HTR-8/SVneo (cell line): Measurements from ENCODE around the gene DIP2C.

ENCODE experiments used
- DNase-seq: peaks from one replicate; pipeline ENCODE4 v3.0.0; 2011; ENCODE audit warnings: low spot score, mixed read lengths; ENCODE audit not compliant: insufficient read length
- FAIRE-seq: peaks from 2 replicates; lab custom pipeline; 2011; peaks lifted over from hg19 to GRCh38; lab: Jason Lieb, UNC

The DIP2C gene, protein sequence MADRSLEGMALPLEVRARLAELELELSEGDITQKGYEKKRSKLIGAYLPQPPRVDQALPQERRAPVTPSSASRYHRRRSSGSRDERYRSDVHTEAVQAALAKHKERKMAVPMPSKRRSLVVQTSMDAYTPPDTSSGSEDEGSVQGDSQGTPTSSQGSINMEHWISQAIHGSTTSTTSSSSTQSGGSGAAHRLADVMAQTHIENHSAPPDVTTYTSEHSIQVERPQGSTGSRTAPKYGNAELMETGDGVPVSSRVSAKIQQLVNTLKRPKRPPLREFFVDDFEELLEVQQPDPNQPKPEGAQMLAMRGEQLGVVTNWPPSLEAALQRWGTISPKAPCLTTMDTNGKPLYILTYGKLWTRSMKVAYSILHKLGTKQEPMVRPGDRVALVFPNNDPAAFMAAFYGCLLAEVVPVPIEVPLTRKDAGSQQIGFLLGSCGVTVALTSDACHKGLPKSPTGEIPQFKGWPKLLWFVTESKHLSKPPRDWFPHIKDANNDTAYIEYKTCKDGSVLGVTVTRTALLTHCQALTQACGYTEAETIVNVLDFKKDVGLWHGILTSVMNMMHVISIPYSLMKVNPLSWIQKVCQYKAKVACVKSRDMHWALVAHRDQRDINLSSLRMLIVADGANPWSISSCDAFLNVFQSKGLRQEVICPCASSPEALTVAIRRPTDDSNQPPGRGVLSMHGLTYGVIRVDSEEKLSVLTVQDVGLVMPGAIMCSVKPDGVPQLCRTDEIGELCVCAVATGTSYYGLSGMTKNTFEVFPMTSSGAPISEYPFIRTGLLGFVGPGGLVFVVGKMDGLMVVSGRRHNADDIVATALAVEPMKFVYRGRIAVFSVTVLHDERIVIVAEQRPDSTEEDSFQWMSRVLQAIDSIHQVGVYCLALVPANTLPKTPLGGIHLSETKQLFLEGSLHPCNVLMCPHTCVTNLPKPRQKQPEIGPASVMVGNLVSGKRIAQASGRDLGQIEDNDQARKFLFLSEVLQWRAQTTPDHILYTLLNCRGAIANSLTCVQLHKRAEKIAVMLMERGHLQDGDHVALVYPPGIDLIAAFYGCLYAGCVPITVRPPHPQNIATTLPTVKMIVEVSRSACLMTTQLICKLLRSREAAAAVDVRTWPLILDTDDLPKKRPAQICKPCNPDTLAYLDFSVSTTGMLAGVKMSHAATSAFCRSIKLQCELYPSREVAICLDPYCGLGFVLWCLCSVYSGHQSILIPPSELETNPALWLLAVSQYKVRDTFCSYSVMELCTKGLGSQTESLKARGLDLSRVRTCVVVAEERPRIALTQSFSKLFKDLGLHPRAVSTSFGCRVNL (N-terminal part only)

GRCh38 chr10:689452-690371 is at the start of gene DIP2C:
TSS of gene DIP2C (minus strand) at chr10:689668. CDS start at chr10:689578, 90 bp downstream.
- DNase-seq (peak; percentile 78), FAIRE-seq (peak; percentile 57)

- FAIRE-seq = no peak
- no peak for DNase-seq
These were observed 45.0 kb upstream of the DIP2C start for GRCh38 chr10:734481-734880.

DNA sequence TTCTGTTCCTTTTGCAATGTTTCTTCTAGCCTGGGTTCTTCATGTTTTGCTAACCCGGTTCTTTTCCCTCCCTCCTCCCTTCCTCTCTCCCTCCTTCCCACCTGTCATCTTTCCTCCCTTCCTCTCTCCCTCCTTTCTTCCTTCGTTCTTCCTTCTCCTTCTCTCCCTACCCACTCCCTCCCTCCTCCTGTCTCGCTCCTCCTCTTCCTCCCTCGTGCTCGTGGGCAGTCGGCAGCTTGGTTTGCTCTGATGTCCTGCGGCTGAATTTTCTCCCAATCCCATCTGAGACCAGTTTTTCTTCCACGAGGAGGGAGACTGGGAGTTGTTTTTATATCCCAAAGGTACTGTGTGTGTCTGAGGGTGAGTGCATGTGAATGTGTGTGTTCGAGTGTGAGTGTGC is 43.6 kb upstream of the DIP2C start:
- DNase-seq (no peak), FAIRE-seq (no peak)

GRCh38 chr10:729213-729612 is 39.7 kb upstream of the DIP2C start:
- DNase-seq = no peak
- no peak for FAIRE-seq

- FAIRE-seq (no peak), DNase-seq (no peak)
These were observed 39.1 kb upstream of the DIP2C start for GRCh38 chr10:728603-729002.

DNA sequence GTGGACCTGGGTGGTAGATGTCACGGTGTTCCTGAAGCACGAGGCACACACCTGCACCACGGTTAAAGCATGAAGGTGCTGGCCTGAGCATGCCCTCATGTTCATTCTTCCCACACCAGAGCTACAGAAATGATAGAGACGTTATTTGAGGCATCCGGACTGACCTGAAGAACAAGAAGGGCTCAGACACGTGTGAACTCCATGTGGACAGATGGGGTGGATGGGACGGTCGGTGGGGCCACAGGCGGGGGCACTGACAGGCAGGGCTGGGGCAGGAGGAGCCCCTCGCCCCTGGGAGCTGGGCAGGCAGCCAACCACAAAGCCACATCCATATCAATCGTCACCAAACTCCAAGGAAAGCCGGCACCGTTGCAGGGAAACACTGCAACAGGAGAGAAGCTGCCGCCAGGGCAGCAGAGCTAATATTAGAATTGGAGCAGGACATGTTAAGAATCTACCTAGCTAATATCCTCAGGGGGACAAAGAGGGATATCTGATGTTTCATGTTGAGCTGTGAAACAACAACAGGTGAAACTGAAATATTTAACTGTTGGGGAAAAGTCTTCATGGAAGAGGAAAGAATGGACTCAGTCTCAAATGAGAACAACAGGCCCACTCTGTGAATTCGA is 37.8 kb upstream of the DIP2C start:
- FAIRE-seq (no peak), DNase-seq (no peak)

GRCh38 chr10:725786-726185 is 36.3 kb upstream of the DIP2C start:
- no peak for DNase-seq

GRCh38 chr10:725302-725701 is 35.8 kb upstream of the DIP2C start:
- DNase-seq (no peak), FAIRE-seq (no peak)

More at GRCh38 chr10:725786-726185, 36.3 kb upstream of the DIP2C start:
- FAIRE-seq = no peak

- FAIRE-seq (no peak), DNase-seq (no peak)
These were observed 34.5 kb upstream of the DIP2C start for GRCh38 chr10:723973-724372.

GRCh38 chr10:722281-723060 is 33.0 kb upstream of the DIP2C start:
- no peak for FAIRE-seq
- DNase-seq = no peak

DNA sequence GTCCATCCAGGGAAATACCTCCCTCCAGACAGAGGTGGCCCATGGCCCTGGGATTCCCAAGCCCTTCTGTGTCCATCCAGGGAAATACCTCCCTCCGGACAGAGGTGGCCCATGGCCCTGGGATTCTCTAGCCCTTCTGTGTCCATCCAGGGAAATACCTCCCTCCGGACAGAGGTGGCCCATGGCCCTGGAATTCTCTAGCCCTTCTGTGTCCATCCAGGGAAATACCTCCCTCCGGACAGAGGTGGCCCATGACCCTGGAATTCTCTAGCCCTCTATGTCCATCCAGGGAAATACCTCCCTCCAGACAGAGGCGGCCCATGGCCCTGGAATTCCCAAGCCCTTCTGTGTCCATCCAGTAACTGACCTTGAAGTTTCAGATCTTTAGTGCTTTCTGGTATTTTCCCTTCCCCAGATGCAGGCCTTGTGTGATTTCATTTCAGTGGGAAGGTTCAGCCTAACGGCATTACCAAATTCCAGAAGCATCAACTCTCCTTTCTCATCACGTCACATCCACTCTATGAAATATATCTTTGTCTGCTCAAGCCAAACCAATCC is 28.8 kb upstream of the DIP2C start:
- FAIRE-seq = no peak
- no peak for DNase-seq

DNA sequence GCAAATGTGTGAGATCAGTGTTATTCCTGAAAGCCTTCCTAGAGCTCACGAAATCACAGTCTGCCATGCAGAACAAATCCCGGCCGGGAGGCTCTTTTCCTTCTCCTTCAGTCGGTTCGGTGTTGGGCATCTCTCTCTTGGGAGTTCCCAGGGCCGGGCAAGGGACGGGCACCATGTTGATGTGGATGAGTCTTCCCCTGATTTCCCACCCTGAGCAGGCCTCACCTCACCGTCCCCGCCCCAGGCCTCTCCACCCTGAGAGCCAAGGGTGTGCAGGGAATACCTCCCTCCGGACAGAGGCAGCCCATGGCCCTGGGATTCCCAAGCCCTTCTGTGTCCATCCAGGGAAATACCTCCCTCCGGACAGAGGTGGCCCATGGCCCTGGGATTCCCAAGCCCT is 28.0 kb upstream of the DIP2C start:
- DNase-seq (no peak), FAIRE-seq (no peak)

DNA sequence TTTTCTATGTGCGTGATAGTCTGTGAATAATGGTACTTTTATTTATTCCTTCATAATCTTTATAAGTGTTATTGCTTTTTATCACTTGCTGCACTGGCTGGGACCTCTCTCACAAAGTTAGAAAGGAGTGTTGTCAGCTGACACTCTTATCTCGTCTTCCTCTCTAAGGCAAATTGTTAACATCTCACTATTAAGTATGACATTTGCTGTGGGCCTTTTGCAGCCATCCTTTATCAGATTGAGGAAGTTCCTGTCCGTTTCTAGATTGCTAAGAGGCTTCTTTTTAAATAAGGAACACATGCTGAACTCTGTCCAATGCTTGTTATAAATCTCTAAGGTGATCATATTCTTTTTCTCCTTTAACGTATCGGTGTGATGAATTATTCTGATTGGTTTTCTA is 27.4 kb upstream of the DIP2C start:
- DNase-seq (no peak), FAIRE-seq (no peak)

DNA sequence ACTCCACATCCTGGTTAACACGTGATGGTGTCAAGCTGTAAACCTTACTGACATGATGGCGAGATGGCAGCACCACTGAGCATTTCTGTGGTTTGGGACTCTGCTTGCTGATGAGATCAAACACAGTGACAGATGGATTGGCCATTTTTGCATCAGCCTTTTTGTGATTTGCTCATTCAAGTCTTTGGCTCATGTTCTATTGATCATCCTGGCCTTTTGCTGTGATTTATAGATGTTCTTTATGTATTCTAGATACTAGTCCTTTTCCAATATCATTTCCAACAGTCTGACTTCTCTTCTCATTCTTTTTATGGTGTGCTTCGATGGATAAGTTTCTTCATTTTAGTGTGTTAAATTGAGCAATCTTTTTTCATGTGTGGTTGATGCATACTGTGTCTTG is 24.7 kb upstream of the DIP2C start:
- no peak for FAIRE-seq

GRCh38 chr10:712575-712974 is 23.1 kb upstream of the DIP2C start:
- FAIRE-seq (no peak), DNase-seq (no peak)

More for the DNA sequence above, 24.7 kb upstream of the DIP2C start:
- no peak for DNase-seq

DNA sequence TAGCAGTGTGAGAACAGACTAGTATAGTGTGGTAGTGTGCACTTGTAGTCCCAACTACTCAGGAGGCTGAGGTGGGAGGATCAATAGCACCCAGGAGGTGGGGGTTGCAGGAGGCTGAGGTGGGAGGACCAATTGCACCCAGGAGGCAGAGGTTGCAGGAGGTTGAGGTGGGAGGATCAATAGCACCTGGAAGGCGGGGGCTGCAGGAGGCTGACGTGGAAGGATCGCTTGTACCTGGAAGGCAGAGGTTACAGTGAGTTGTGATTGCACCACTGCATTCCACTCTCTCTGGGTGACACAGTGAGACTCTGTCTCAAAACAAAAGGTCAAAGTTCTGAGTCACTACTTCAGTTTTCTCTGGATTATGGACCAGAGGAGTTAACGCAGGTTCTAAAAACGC is 22.6 kb upstream of the DIP2C start:
- DNase-seq (no peak), FAIRE-seq (no peak)

GRCh38 chr10:707861-708260 is 18.4 kb upstream of the DIP2C start:
- no peak for DNase-seq
- no peak for FAIRE-seq

- no peak for DNase-seq
These were observed 18.0 kb upstream of the DIP2C start for GRCh38 chr10:707456-707855.

More at GRCh38 chr10:707456-707855, 18.0 kb upstream of the DIP2C start:
- FAIRE-seq = no peak
